ENCODE measurements around the gene RPS6KB2. TPM values are rescaled to one million over a fixed set of nuclear protein-coding genes. Genes with fewer than 3 reads are reported as not detected.

Gene RPS6KB2
- total and polyA plus RNA-seq, 10 of the 15 experiments (the other 5 are each of a cell fraction or from before 2014, with no cell fraction given), result 0.39 to 101 (median 58.4) TPM

- peak; percentile 98 for TF ChIP-seq PKNOX1 (IDR thresholded peaks at IDR 0.05)
- peak; percentile 6; the same call in 1 of the 2 replicates for TF ChIP-seq SREBF1 (IDR thresholded peaks at IDR 0.05; ENCODE audit: low read length)
- TF ChIP-seq, protein P1, sequence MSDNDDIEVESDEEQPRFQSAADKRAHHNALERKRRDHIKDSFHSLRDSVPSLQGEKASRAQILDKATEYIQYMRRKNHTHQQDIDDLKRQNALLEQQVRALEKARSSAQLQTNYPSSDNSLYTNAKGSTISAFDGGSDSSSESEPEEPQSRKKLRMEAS (IDR thresholded peaks at IDR 0.05; ENCODE audit: low read depth, low read length), result peak; percentile 100
- TF ChIP-seq MLLT1 (IDR thresholded peaks at IDR 0.05), result peak; percentile 97
- TF ChIP-seq TCF12 (IDR thresholded peaks at IDR 0.05; ENCODE audit: low read depth, low read length), result 0 out of 2 replicates have a peak, but pooled peaks have one; percentile 4
- TF ChIP-seq, protein P2, sequence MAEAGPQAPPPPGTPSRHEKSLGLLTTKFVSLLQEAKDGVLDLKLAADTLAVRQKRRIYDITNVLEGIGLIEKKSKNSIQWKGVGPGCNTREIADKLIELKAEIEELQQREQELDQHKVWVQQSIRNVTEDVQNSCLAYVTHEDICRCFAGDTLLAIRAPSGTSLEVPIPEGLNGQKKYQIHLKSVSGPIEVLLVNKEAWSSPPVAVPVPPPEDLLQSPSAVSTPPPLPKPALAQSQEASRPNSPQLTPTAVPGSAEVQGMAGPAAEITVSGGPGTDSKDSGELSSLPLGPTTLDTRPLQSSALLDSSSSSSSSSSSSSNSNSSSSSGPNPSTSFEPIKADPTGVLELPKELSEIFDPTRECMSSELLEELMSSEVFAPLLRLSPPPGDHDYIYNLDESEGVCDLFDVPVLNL (IDR thresholded peaks at IDR 0.05; ENCODE audit: low read depth, low read length), result peak; percentile 39
- TF ChIP-seq TBL1XR1 (IDR thresholded peaks at IDR 0.05; ENCODE audit: low read depth, low read length), result peak; percentile 44; the same call in 1 of the 2 replicates
- peak; percentile 10; the same call in 1 of the 2 replicates for TF ChIP-seq MTA2 (IDR thresholded peaks at IDR 0.05; ENCODE audit: low read depth)
- TF ChIP-seq HDGF (IDR thresholded peaks at IDR 0.05), result peak; percentile 93
- TF ChIP-seq HDAC2 (IDR thresholded peaks at IDR 0.05), result no peak; the same call in 1 of the 2 replicates
- TF ChIP-seq, protein P3, sequence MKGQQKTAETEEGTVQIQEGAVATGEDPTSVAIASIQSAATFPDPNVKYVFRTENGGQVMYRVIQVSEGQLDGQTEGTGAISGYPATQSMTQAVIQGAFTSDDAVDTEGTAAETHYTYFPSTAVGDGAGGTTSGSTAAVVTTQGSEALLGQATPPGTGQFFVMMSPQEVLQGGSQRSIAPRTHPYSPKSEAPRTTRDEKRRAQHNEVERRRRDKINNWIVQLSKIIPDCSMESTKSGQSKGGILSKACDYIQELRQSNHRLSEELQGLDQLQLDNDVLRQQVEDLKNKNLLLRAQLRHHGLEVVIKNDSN (IDR thresholded peaks at IDR 0.05; ENCODE audit: borderline replicate concordance, extremely low read length, insufficient read depth, low read depth, low read length), result no peak
- TF ChIP-seq, protein P4, sequence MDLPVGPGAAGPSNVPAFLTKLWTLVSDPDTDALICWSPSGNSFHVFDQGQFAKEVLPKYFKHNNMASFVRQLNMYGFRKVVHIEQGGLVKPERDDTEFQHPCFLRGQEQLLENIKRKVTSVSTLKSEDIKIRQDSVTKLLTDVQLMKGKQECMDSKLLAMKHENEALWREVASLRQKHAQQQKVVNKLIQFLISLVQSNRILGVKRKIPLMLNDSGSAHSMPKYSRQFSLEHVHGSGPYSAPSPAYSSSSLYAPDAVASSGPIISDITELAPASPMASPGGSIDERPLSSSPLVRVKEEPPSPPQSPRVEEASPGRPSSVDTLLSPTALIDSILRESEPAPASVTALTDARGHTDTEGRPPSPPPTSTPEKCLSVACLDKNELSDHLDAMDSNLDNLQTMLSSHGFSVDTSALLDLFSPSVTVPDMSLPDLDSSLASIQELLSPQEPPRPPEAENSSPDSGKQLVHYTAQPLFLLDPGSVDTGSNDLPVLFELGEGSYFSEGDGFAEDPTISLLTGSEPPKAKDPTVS (IDR thresholded peaks at IDR 0.05; ENCODE audit: low read depth, low read length), result no peak
- no peak for TF ChIP-seq TARDBP (IDR thresholded peaks at IDR 0.05; ENCODE audit: borderline replicate concordance)
- 0 out of 2 replicates have a peak, but pooled peaks have one; percentile 33 for TF ChIP-seq CBFB (IDR thresholded peaks at IDR 0.05; ENCODE audit: low read depth)
- no peak for TF ChIP-seq RCOR1 (conservative IDR thresholded peaks at IDR 0.05; ENCODE audit: low read depth, low read length)
- TF ChIP-seq NR2C1 (IDR thresholded peaks at IDR 0.05), result no peak
- no peak for TF ChIP-seq MXI1 (IDR thresholded peaks at IDR 0.05; ENCODE audit: low read depth, low read length)
- peak; percentile 95 for TF ChIP-seq IKZF1 (conservative IDR thresholded peaks at IDR 0.05)
- peak; percentile 64; the same call in 1 of the 2 replicates for TF ChIP-seq CHD2 (IDR thresholded peaks at IDR 0.05; ENCODE audit: borderline replicate concordance, low read depth, low read length)
- TF ChIP-seq ZNF207 (IDR thresholded peaks at IDR 0.05; ENCODE audit: borderline replicate concordance), result peak; percentile 79; the same call in 1 of the 2 replicates
- peak; percentile 42 for TF ChIP-seq MEF2B (IDR thresholded peaks at IDR 0.05; ENCODE audit: partially characterized antibody, poor library complexity, severe bottlenecking)
These were observed 54.8 kb downstream of the RPS6KB2 start, which contains the start of gene AIP (continued) for GRCh38 chr11:67482827-67483798.
